MM.1S (cell line): ENCODE data around the gene MAP3K5.

Experiments
- DNase-seq: peaks from one replicate; pipeline ENCODE4 v3.0.0-alpha.2; 2015
- H2AFZ ChIP-seq: fragments of 300-600 bp; sonication (generic); 2 replicates; pipeline ENCODE4 v1.6.0; 2016; ENCODE audit warnings: antibody characterized with exemption, low read length
- H3F3A ChIP-seq: fragments of 300-600 bp; sonication (generic); 2 replicates; pipeline ENCODE4 v1.6.1; 2016; ENCODE audit warnings: mild to moderate bottlenecking, antibody characterized with exemption, low read length, moderate library complexity, mixed read lengths; ENCODE audit not compliant: insufficient read depth
- H3K27ac ChIP-seq: fragments of 300-600 bp; sonication (generic); 2 replicates; pipeline ENCODE4 v1.5.1; 2016; ENCODE audit warnings: mild to moderate bottlenecking, low read length
- H3K27me3 ChIP-seq: fragments of 300-600 bp; sonication (generic); replicated peaks from 2 replicates; pipeline ENCODE4 v1.6.0; 2016; ENCODE audit warnings: low read length; ENCODE audit not compliant: insufficient read depth
- H3K36me3 ChIP-seq: fragments of 300-600 bp; sonication (generic); replicated peaks from 2 replicates; pipeline ENCODE4 v1.6.1; 2016; ENCODE audit warnings: mild to moderate bottlenecking, low read length, mixed read lengths; ENCODE audit not compliant: insufficient read depth
- H3K4me1 ChIP-seq: fragments of 300-600 bp; sonication (generic); 2 replicates; pipeline ENCODE4 v1.6.1; 2016; ENCODE audit warnings: low read length, mixed read lengths
- H3K4me2 ChIP-seq: fragments of 300-600 bp; sonication (generic); 2 replicates; pipeline ENCODE4 v1.6.0; 2016; ENCODE audit warnings: low read depth, low read length
- H3K4me3 ChIP-seq: fragments of 300-600 bp; sonication (generic); 2 replicates; pipeline ENCODE4 v1.5.1; 2016; ENCODE audit warnings: low read length, mixed read lengths
- H3K79me2 ChIP-seq: fragments of 300-600 bp; sonication (generic); 2 replicates; pipeline ENCODE4 v1.6.1; 2016; ENCODE audit warnings: mixed run types, low read length, mixed read lengths
- H3K9ac ChIP-seq: fragments of 300-600 bp; sonication (generic); 2 replicates; pipeline ENCODE4 v1.6.1; 2016; ENCODE audit warnings: low read length, mixed read lengths
- H3K9me2 ChIP-seq: fragments of 300-600 bp; sonication (generic); replicated peaks from 2 replicates; pipeline ENCODE4 v1.6.1; 2016; ENCODE audit warnings: mild to moderate bottlenecking, low read length, mixed read lengths; ENCODE audit not compliant: insufficient read depth
- H3K9me3 ChIP-seq: fragments of 300-600 bp; sonication (generic); replicated peaks from 2 replicates; pipeline ENCODE4 v1.6.1; 2016; ENCODE audit warnings: mild to moderate bottlenecking, low read length, mixed read lengths; ENCODE audit not compliant: insufficient read depth
- H4K20me1 ChIP-seq: fragments of 300-600 bp; sonication (generic); 2 replicates; pipeline ENCODE4 v1.6.1; 2016; ENCODE audit warnings: mild to moderate bottlenecking, low read length, moderate library complexity, mixed read lengths; ENCODE audit not compliant: insufficient read depth
- CTCF ChIP-seq: fragments of 300-600 bp; sonication (generic); IDR thresholded peaks from 2 replicates; pipeline ENCODE4 v1.5.1; 2016; ENCODE audit warnings: antibody characterized with exemption, low read length, mixed read lengths
- EZH2 ChIP-seq: fragments of 300-600 bp; sonication (generic); optimal IDR thresholded peaks from 2 replicates; pipeline ENCODE3; 2017; ENCODE audit warnings: low read depth, mild to moderate bottlenecking, antibody characterized with exemption, low read length, mixed read lengths
- EZH2phosphoT487 ChIP-seq: fragments of 300-600 bp; sonication (generic); IDR thresholded peaks from 2 replicates; pipeline ENCODE4 v1.6.1; 2018; ENCODE audit warnings: antibody characterized with exemption, low read length

MAP3K5 gene

GRCh38 chr6:136772685-136773472 is 19.4 kb downstream of the MAP3K5 start:
- H3K27me3 ChIP-seq: no peaks in the 10 kb centered on the region
- no peaks in the 10 kb centered on the region for H3K9me3 ChIP-seq
- no peaks in the 10 kb centered on the region for H4K20me1 ChIP-seq
- TF ChIP-seq CTCF (no peak), EZH2 (no peak), EZH2phosphoT487 (no peak)
- no peaks in the 10 kb centered on the region for H3K9me2 ChIP-seq
- DNase-seq: peak; percentile 44
- H3F3A ChIP-seq: peaks cover 6% of the 10 kb centered on the region; the same call in 1 of the 2 replicates
- peak overlapping the region; percentile 33; the same call in 1 of the 2 replicates for H3K4me2 ChIP-seq
- H3K4me3 ChIP-seq: no peak overlapping the region
- peaks cover 70% of the 10 kb centered on the region for H3K79me2 ChIP-seq
- H3K36me3 ChIP-seq: no peaks in the 10 kb centered on the region
- no peak overlapping the region for H3K9ac ChIP-seq
- no peak overlapping the region for H3K27ac ChIP-seq
- H2AFZ ChIP-seq: no peak overlapping the region
- peaks cover 19% of the 10 kb centered on the region for H3K4me1 ChIP-seq

GRCh38 chr6:136771306-136771705 is 21.0 kb downstream of the MAP3K5 start:
- no peaks in the 10 kb centered on the region for H3K9me3 ChIP-seq
- TF ChIP-seq CTCF (no peak), EZH2phosphoT487 (no peak), EZH2 (no peak)
- DNase-seq: no peak
- peaks cover 70% of the 10 kb centered on the region for H3K79me2 ChIP-seq
- no peaks in the 10 kb centered on the region for H3K36me3 ChIP-seq
- no peak overlapping the region for H2AFZ ChIP-seq
- no peak overlapping the region for H3K4me3 ChIP-seq
- H3K27ac ChIP-seq: no peak overlapping the region
- peaks cover 6% of the 10 kb centered on the region; the same call in 1 of the 2 replicates for H3F3A ChIP-seq
- peaks cover 31% of the 10 kb centered on the region for H3K4me1 ChIP-seq
- no peaks in the 10 kb centered on the region for H3K27me3 ChIP-seq
- no peaks in the 10 kb centered on the region for H4K20me1 ChIP-seq
- no peak overlapping the region for H3K4me2 ChIP-seq
- no peak overlapping the region for H3K9ac ChIP-seq
- no peaks in the 10 kb centered on the region for H3K9me2 ChIP-seq

GRCh38 chr6:136769759-136770158 is 22.5 kb downstream of the MAP3K5 start:
- Histone ChIP-seq H3K9me3 (no peaks in the 10 kb centered on the region), H4K20me1 (no peaks in the 10 kb centered on the region), H3K9me2 (no peaks in the 10 kb centered on the region), H2AFZ (no peak overlapping the region), H3K4me3 (no peak overlapping the region), H3K79me2 (peaks cover 65% of the 10 kb centered on the region), H3K4me2 (no peak overlapping the region), H3F3A (peaks cover 10% of the 10 kb centered on the region), H3K27me3 (no peaks in the 10 kb centered on the region), H3K36me3 (no peaks in the 10 kb centered on the region), H3K4me1 (peaks cover 36% of the 10 kb centered on the region), H3K27ac (no peak overlapping the region), H3K9ac (no peak overlapping the region)
- no peak for TF ChIP-seq CTCF
- no peak for TF ChIP-seq EZH2phosphoT487
- TF ChIP-seq EZH2: no peak
- no peak for DNase-seq
